Measurements from ENCODE around the gene PNLIPRP3. TPM values are rescaled to one million over a fixed set of nuclear protein-coding genes. Genes with fewer than 3 reads are reported as not detected.

PNLIPRP3 gene
- total RNA-seq, 1 experiment from 2014 or later: not detected

DNA sequence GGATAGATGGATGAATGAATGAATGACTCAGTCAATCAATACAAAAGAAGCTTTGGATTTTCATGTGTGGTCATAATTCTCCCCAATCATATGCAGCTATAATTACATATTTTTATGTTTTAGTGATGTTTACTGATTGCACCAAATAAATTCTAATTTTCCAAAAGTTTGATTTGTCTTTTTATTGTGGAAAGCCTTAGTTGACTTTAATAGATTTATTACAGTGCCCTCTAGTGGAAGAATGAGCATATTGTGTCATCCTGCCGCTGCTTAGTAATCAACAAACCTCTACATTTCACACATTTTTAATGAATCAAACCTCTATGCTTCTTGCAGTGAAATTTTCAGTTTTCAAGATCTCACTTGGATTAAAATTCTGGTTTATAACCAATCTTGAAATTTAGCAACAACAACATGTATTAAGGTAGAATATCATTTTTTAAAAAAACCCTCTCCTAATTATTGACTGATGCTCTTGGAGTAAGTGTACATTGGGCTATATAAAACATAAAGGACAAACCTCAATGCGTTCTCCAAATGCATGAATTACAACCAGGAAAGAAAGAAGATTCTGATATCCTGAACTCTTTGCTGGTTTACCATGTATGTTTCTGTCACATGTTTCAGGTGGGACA is 62.5 kb downstream of the PNLIPRP3 start:
- POLR2A ChIA-PET (ENCODE audit: unreplicated experiment): no interaction called here
- no peak overlapping the region for H3K4me3 ChIP-seq
- no TSS peak for BruUV-seq (replicated peaks)
- H3K79me2 ChIP-seq (ENCODE audit: low read depth): no peaks in the 10 kb centered on the region
- no peak for DNase-seq
- H3K36me3 ChIP-seq (ENCODE audit: low read depth): no peaks in the 10 kb centered on the region
- H3K27me3 ChIP-seq (ENCODE audit: insufficient read depth, low read depth): 0 out of 2 replicates have a peak, but pooled peaks cover 3% of the 10 kb centered on the region
- no peaks in the 10 kb centered on the region for H3K4me1 ChIP-seq (replicated peaks; ENCODE audit: insufficient read depth)
- H3F3A ChIP-seq (ENCODE audit: insufficient read depth, low read depth): no peaks in the 10 kb centered on the region
- no peak overlapping the region for H3K4me2 ChIP-seq
- H3K9me2 ChIP-seq (ENCODE audit: insufficient read depth): no peaks in the 10 kb centered on the region
- no peaks in the 10 kb centered on the region for H3K9me3 ChIP-seq (ENCODE audit: insufficient read depth, low read depth)
- H3K27ac ChIP-seq: no peak overlapping the region
- no peak for TF ChIP-seq EZH2 (IDR thresholded peaks at IDR 0.05; ENCODE audit: low read depth)
- TF ChIP-seq, protein P1, sequence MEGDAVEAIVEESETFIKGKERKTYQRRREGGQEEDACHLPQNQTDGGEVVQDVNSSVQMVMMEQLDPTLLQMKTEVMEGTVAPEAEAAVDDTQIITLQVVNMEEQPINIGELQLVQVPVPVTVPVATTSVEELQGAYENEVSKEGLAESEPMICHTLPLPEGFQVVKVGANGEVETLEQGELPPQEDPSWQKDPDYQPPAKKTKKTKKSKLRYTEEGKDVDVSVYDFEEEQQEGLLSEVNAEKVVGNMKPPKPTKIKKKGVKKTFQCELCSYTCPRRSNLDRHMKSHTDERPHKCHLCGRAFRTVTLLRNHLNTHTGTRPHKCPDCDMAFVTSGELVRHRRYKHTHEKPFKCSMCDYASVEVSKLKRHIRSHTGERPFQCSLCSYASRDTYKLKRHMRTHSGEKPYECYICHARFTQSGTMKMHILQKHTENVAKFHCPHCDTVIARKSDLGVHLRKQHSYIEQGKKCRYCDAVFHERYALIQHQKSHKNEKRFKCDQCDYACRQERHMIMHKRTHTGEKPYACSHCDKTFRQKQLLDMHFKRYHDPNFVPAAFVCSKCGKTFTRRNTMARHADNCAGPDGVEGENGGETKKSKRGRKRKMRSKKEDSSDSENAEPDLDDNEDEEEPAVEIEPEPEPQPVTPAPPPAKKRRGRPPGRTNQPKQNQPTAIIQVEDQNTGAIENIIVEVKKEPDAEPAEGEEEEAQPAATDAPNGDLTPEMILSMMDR (conservative IDR thresholded peaks at IDR 0.05): peak; percentile 69
- CTCF ChIA-PET: no interaction called here
- H2AFZ ChIP-seq: no peak overlapping the region
- intact Hi-C loops (cut with micrococcal nuclease; ENCODE audit: unreplicated experiment): loop anchor here (2.0 kb wide), 1 partner anchor 1135 kb away; no protein-coding TSS in a partner anchor
- H4K20me1 ChIP-seq (ENCODE audit: insufficient read depth): no peaks in the 10 kb centered on the region

GRCh38 chr10:116504786-116505185 is 77.1 kb downstream of the PNLIPRP3 start:
- POLR2A ChIA-PET (ENCODE audit: unreplicated experiment): no interaction called here
- no peaks in the 10 kb centered on the region for H3K79me2 ChIP-seq (ENCODE audit: low read depth)
- no peak overlapping the region for H3K4me3 ChIP-seq
- DNase-seq: no peak
- H3K36me3 ChIP-seq (ENCODE audit: low read depth): no peaks in the 10 kb centered on the region
- no peaks in the 10 kb centered on the region for H3F3A ChIP-seq (ENCODE audit: insufficient read depth, low read depth)
- H3K27ac ChIP-seq: no peak overlapping the region
- no peak overlapping the region for H3K4me2 ChIP-seq
- no peaks in the 10 kb centered on the region for H3K9me2 ChIP-seq (ENCODE audit: insufficient read depth)
- no peaks in the 10 kb centered on the region for H3K27me3 ChIP-seq (ENCODE audit: insufficient read depth, low read depth)
- no peaks in the 10 kb centered on the region for H3K4me1 ChIP-seq (replicated peaks; ENCODE audit: insufficient read depth)
- CTCF ChIA-PET: no interaction called here
- BruUV-seq (replicated peaks): no TSS peak
- no peaks in the 10 kb centered on the region for H4K20me1 ChIP-seq (ENCODE audit: insufficient read depth)
- no peaks in the 10 kb centered on the region for H3K9me3 ChIP-seq (ENCODE audit: insufficient read depth, low read depth)
- H2AFZ ChIP-seq: no peak overlapping the region
- intact Hi-C loops (cut with micrococcal nuclease; ENCODE audit: unreplicated experiment): no loop called here
- TF ChIP-seq, protein P1 (conservative IDR thresholded peaks at IDR 0.05): no peak
- TF ChIP-seq EZH2 (IDR thresholded peaks at IDR 0.05; ENCODE audit: low read depth): no peak

GRCh38 chr10:116510565-116510964 is 82.9 kb downstream of the PNLIPRP3 start:
- no peak overlapping the region for H2AFZ ChIP-seq
- no peak overlapping the region for H3K27ac ChIP-seq
- no peak for TF ChIP-seq EZH2 (IDR thresholded peaks at IDR 0.05; ENCODE audit: low read depth)
- TF ChIP-seq, protein P1 (conservative IDR thresholded peaks at IDR 0.05): no peak
- intact Hi-C loops (cut with micrococcal nuclease; ENCODE audit: unreplicated experiment): no loop called here
- H3K79me2 ChIP-seq (ENCODE audit: low read depth): no peaks in the 10 kb centered on the region
- no peaks in the 10 kb centered on the region for H3K9me2 ChIP-seq (ENCODE audit: insufficient read depth)
- no peaks in the 10 kb centered on the region for H3K9me3 ChIP-seq (ENCODE audit: insufficient read depth, low read depth)
- no peak for DNase-seq
- no TSS peak for BruUV-seq (replicated peaks)
- no peaks in the 10 kb centered on the region for H4K20me1 ChIP-seq (ENCODE audit: insufficient read depth)
- H3K36me3 ChIP-seq (ENCODE audit: low read depth): no peaks in the 10 kb centered on the region
- H3K4me3 ChIP-seq: no peak overlapping the region
- ChIA-PET CTCF (no interaction called here), POLR2A (ENCODE audit: unreplicated experiment) (no interaction called here)
- no peaks in the 10 kb centered on the region for H3K27me3 ChIP-seq (ENCODE audit: insufficient read depth, low read depth)
- no peaks in the 10 kb centered on the region for H3K4me1 ChIP-seq (replicated peaks; ENCODE audit: insufficient read depth)
- no peak overlapping the region for H3K4me2 ChIP-seq
- no peaks in the 10 kb centered on the region for H3F3A ChIP-seq (ENCODE audit: insufficient read depth, low read depth)
